Measurements from ENCODE around the gene UTP14A. TPM values are rescaled to one million over a fixed set of nuclear protein-coding genes. Genes with fewer than 3 reads are reported as not detected.

The UTP14A gene
- total and polyA plus RNA-seq, 2 of the 13 experiments (the other 11 are each of a cell fraction or from before 2014, with no cell fraction given) = 7.4 to 19.0 TPM

DNA sequence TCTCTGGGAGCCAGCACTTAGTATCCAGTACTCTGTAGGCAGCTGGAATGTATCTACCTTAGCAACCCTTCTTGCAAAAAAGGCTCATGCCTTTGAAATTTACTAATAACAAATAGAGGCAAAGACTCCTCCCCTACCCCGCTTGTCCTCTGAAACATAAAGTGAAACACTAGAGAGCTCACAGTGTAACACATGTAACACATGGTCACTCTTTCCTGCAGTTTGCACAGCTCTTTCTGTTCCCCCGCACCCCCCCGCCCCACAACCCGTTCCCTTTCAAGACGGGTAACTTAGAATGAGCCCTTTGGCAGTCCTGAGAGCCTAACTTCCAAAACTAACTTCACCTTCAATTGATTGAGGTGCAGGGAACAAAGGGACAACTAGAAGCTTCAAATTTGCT is 70.5 kb downstream of the UTP14A start (continued):
- TF ChIP-seq, protein P1, sequence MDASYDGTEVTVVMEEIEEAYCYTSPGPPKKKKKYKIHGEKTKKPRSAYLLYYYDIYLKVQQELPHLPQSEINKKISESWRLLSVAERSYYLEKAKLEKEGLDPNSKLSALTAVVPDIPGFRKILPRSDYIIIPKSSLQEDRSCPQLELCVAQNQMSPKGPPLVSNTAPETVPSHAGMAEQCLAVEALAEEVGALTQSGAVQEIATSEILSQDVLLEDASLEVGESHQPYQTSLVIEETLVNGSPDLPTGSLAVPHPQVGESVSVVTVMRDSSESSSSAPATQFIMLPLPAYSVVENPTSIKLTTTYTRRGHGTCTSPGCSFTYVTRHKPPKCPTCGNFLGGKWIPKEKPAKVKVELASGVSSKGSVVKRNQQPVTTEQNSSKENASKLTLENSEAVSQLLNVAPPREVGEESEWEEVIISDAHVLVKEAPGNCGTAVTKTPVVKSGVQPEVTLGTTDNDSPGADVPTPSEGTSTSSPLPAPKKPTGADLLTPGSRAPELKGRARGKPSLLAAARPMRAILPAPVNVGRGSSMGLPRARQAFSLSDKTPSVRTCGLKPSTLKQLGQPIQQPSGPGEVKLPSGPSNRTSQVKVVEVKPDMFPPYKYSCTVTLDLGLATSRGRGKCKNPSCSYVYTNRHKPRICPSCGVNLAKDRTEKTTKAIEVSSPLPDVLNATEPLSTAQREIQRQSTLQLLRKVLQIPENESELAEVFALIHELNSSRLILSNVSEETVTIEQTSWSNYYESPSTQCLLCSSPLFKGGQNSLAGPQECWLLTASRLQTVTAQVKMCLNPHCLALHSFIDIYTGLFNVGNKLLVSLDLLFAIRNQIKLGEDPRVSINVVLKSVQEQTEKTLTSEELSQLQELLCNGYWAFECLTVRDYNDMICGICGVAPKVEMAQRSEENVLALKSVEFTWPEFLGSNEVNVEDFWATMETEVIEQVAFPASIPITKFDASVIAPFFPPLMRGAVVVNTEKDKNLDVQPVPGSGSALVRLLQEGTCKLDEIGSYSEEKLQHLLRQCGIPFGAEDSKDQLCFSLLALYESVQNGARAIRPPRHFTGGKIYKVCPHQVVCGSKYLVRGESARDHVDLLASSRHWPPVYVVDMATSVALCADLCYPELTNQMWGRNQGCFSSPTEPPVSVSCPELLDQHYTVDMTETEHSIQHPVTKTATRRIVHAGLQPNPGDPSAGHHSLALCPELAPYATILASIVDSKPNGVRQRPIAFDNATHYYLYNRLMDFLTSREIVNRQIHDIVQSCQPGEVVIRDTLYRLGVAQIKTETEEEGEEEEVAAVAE (CRISPR knock-in tag; IDR thresholded peaks at IDR 0.05; ENCODE audit: borderline replicate concordance) = no peak
- TF ChIP-seq HOXA7 (CRISPR knock-in tag; IDR thresholded peaks at IDR 0.05) = no peak
- no peak for TF ChIP-seq ZNF672 (CRISPR knock-in tag; IDR thresholded peaks at IDR 0.05)
- no peak for TF ChIP-seq TCF12 (IDR thresholded peaks at IDR 0.05)
- no peak for TF ChIP-seq TCF12 (CRISPR knock-in tag; IDR thresholded peaks at IDR 0.05)
- no peak for TF ChIP-seq ZNF292 (CRISPR knock-in tag; IDR thresholded peaks at IDR 0.05; ENCODE audit: borderline replicate concordance, low read depth)
- TF ChIP-seq ZSCAN30 (CRISPR knock-in tag; IDR thresholded peaks at IDR 0.05) = no peak
- TF ChIP-seq ZNF468 (CRISPR knock-in tag; IDR thresholded peaks at IDR 0.05) = no peak
- TF ChIP-seq, protein P2, sequence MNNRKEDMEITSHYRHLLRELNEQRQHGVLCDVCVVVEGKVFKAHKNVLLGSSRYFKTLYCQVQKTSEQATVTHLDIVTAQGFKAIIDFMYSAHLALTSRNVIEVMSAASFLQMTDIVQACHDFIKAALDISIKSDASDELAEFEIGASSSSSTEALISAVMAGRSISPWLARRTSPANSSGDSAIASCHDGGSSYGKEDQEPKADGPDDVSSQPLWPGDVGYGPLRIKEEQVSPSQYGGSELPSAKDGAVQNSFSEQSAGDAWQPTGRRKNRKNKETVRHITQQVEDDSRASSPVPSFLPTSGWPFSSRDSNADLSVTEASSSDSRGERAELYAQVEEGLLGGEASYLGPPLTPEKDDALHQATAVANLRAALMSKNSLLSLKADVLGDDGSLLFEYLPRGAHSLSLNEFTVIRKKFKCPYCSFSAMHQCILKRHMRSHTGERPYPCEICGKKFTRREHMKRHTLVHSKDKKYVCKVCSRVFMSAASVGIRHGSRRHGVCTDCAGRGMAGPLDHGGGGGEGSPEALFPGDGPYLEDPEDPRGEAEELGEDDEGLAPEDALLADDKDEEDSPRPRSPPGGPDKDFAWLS (CRISPR knock-in tag; IDR thresholded peaks at IDR 0.05; ENCODE audit: borderline replicate concordance) = no peak
- no peak for TF ChIP-seq KDM3A (CRISPR knock-in tag; IDR thresholded peaks at IDR 0.05; ENCODE audit: low read depth)
- no peak for TF ChIP-seq ELF1 (CRISPR knock-in tag; IDR thresholded peaks at IDR 0.05)
- no peak for TF ChIP-seq MAZ (IDR thresholded peaks at IDR 0.05; ENCODE audit: borderline replicate concordance, low read depth, low read length)
- TF ChIP-seq MAZ (CRISPR knock-in tag; IDR thresholded peaks at IDR 0.05; ENCODE audit: low read depth) = no peak

Other genes starting within 250 kb of the UTP14A start
- 0.49 and 1.1 TPM in 2 replicates for gene XPNPEP2, start 167.2 kb upstream of the UTP14A start, total RNA-seq (2016; rRNA removed; fragmentation: Illumina TruSeq; extraction: Trizol)
- 1.8 and 3.8 TPM in 2 replicates for gene XPNPEP2, start 167.2 kb upstream of the UTP14A start, polyA plus RNA-seq (2011; rRNA removed)
- not detected in 2 replicates for gene SASH3, start 126.2 kb upstream of the UTP14A start, total RNA-seq (2016; rRNA removed; fragmentation: Illumina TruSeq; extraction: Trizol)
- gene SASH3, start 126.2 kb upstream of the UTP14A start, polyA plus RNA-seq (2011; rRNA removed) = 0.08 and 0.09 TPM in 2 replicates
- 14.5 and 28.3 TPM in 2 replicates for gene ZDHHC9, start 62.3 kb upstream of the UTP14A start, total RNA-seq (2016; rRNA removed; fragmentation: Illumina TruSeq; extraction: Trizol)
- 51.9 and 53.1 TPM in 2 replicates for gene ZDHHC9, start 62.3 kb upstream of the UTP14A start, polyA plus RNA-seq (2011; rRNA removed)
- 1.4 and 4.1 TPM in 2 replicates for gene BCORL1, start 76.5 kb downstream of the UTP14A start, total RNA-seq (2016; rRNA removed; fragmentation: Illumina TruSeq; extraction: Trizol)
- gene BCORL1, start 76.5 kb downstream of the UTP14A start, polyA plus RNA-seq (2011; rRNA removed) = 0.67 and 0.71 TPM in 2 replicates
- gene ELF4, start 204.3 kb downstream of the UTP14A start, total RNA-seq (2016; rRNA removed; fragmentation: Illumina TruSeq; extraction: Trizol) = 1.3 and 1.5 TPM in 2 replicates
- gene ELF4, start 204.3 kb downstream of the UTP14A start, polyA plus RNA-seq (2011; rRNA removed) = 2.6 and 3.2 TPM in 2 replicates

Measured in HepG2 (cell line).